Endothelial cell of umbilical vein (primary cell): Measurements from ENCODE around the gene FGL2. TPM values are rescaled to one million over a fixed set of nuclear protein-coding genes. Genes with fewer than 3 reads are reported as not detected.

Experiments used
- polyA plus RNA-seq, 4 experiments: library from polyadenylated mRNA; depleted of rRNA in 3 of 4; stranded (reverse) in 3 of 4; unstranded in 1 of 4; fragments of >200 nt; gene quantifications; 2 replicates each; pipeline versions ENCODE4 v1.2.1 to v1.2.3, GENCODE V29; 2011 to 2012; ENCODE audit warnings: missing spikeins in 1 of 4
- total RNA-seq: library from RNA; stranded (reverse); gene quantifications from 2 replicates; pipeline ENCODE4 v1.2.3, GENCODE V29; 2021

The FGL2 gene
- total and polyA plus RNA-seq, 2 donors (not counting 3 experiments of a cell fraction or from before 2014, with no cell fraction given), result not detected

Other genes starting within 250 kb of the FGL2 start
- not detected in 2 replicates for gene SPDYE17, start 167.5 kb downstream of the FGL2 start, total RNA-seq
- gene SPDYE17, start 167.5 kb downstream of the FGL2 start, polyA plus RNA-seq, result not detected in 2 replicates
- gene SPDYE18, start 137.3 kb downstream of the FGL2 start, total RNA-seq, result 0.35 and 0.66 TPM in 2 replicates
- gene SPDYE18, start 137.3 kb downstream of the FGL2 start, polyA plus RNA-seq, result not detected in 2 replicates
- gene CCDC146, start 77.2 kb downstream of the FGL2 start, total RNA-seq, result 2.2 and 2.6 TPM in 2 replicates
- 0.65 and 1.5 TPM in 2 replicates for gene CCDC146, start 77.2 kb downstream of the FGL2 start, polyA plus RNA-seq
- gene GSAP, start 216.5 kb upstream of the FGL2 start, total RNA-seq, result 2.4 and 5.8 TPM in 2 replicates
- 2.0 and 2.3 TPM in 2 replicates for gene GSAP, start 216.5 kb upstream of the FGL2 start, polyA plus RNA-seq